Mesodermal cell (in vitro differentiated cells): ENCODE results near the gene SMAD3.

Experiments used
- H3K27ac ChIP-seq: 2 replicates; pipeline ENCODE4 v1.7.0; 2013; ENCODE audit warnings: mild to moderate bottlenecking, low read depth, low read length, moderate library complexity; ENCODE audit not compliant: severe bottlenecking
- H3K36me3 ChIP-seq: 2 replicates; pipeline ENCODE4 v1.7.1; 2013; ENCODE audit warnings: mild to moderate bottlenecking, low read length, moderate library complexity; ENCODE audit not compliant: control insufficient read depth, insufficient read depth
- H3K4me1 ChIP-seq: one replicate; pipeline ENCODE4 v1.7.1; 2013; ENCODE audit warnings: mild to moderate bottlenecking, low read length; ENCODE audit not compliant: insufficient read depth, control insufficient read depth, poor library complexity, severe bottlenecking
- H3K4me3 ChIP-seq: 2 replicates; pipeline ENCODE4 v1.7.0; 2013; ENCODE audit warnings: low read length, control low read depth, mild to moderate bottlenecking; ENCODE audit not compliant: insufficient read depth, poor library complexity, severe bottlenecking; ENCODE audit errors: extremely low read depth
- H3K9me3 ChIP-seq: 2 replicates; pipeline ENCODE4 v1.7.1; 2013; ENCODE audit warnings: mild to moderate bottlenecking, low read length, moderate library complexity; ENCODE audit not compliant: control insufficient read depth
- WGBS, 2 experiments: methylation state at CpG; one replicate each; pipeline ENCODE4 v1.1.5; 2013; ENCODE audit warnings: missing lambda C conversion rate in 2 of 2; ENCODE audit not compliant: insufficient coverage in 2 of 2; 5-methylcytosine and 5-hydroxymethylcytosine counted together

Gene SMAD3

DNA sequence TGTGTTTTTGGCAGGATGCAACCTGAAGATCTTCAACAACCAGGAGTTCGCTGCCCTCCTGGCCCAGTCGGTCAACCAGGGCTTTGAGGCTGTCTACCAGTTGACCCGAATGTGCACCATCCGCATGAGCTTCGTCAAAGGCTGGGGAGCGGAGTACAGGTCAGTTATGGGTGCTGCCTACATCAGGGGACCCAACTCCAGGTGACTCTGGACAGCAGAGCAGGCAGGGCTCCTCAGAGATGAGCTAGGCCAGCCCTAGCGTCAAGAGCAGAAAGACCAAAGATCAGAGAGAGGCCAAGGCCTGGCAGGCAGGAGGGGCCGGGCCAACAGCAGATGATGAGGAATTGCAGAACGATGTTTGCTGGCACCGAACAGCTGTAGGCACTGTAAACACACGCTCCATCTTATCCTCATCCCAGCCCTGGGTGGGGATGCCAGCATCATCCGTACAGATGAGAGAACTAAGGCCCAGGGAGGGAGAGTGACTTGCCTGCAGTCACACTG lies 122.0 kb downstream of the SMAD3 start:
- H3K36me3 ChIP-seq, result peaks cover 88% of the 10 kb centered on the region
- H3K9me3 ChIP-seq, result no peaks in the 10 kb centered on the region
- H3K27ac ChIP-seq, result no peak overlapping the region
- peaks cover 3% of the 10 kb centered on the region for H3K4me1 ChIP-seq
- H3K4me3 ChIP-seq, result no peak overlapping the region
- 94 to 97% methylated on average over 12 of the region's 12 CpGs for WGBS, 2 experiments

DNA sequence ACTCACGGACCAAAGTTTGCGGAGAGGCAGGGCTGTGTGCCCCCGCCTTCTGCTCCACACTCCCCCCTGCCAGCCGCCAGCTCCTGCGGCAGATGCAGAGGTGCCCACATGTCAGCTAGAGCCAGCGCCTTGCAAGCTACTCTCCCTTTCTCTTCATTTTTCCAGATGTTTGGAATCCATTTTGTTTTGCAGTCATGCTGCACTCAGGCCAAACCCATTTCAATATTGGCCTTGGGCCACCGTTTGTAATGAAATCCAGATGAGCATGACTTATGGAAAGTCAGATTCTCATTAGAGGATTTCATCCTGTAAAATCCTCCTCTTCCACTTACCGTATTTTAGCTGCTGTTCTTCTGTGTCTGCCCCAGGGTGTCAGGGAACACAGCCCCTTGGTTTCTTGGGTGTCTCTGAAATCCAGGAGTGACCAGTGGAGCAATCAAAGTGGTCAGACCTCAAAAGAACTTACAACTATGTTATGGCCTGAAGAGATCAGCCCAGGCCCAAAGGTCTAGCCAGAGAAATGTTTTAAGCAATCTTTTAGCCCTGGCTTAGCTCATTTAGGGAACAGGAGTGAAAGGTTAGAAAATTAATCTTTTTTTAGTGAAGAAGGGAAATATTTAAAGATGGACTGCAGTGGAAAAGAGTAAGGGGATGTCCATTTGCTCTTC lies 123.3 kb downstream of the SMAD3 start:
- Histone ChIP-seq H3K27ac (no peak overlapping the region), H3K9me3 (no peaks in the 10 kb centered on the region), H3K36me3 (peaks cover 88% of the 10 kb centered on the region), H3K4me1 (peaks cover 3% of the 10 kb centered on the region), H3K4me3 (no peak overlapping the region)
- 92 to 100% methylated on average over 7 to 8 of the region's 8 CpGs for WGBS, 2 experiments

DNA sequence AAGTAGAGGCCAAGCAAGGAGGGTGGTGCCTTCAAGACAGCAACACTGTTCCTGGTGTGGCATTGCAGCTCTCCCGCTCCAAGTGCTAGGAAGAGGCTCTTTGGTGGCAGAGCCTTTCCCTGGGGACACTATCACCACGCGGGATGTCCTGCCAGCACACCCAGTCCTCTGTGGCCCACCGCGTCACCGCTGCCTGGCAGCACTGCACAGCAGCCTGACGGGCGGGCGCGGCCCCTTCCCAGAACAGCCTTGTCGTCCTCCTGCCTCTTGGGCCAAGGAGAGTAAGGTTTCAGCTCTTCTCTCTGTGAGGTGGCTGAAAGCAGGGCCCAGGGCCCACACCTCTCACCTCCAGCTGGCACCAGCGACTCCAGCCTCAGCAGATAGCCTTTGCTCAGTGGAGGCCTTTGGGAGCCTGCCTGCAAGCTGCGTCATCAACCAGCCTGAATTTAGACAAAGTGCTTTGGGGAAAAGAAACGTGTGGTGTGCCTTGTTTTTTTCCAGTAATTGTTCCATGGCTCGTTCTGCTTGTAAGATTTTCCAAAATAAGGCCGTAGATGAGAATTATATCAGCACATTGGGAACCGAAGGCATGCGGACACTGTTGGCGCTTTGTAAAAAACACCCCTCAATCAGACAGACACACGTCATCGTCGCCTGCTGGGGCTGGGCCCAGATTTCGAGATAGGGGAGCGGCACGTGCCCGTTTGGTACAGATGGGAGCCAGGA lies 124.1 kb downstream of the SMAD3 start:
- H3K4me3 ChIP-seq, result no peak overlapping the region
- WGBS, 2 experiments, result 92 to 95% methylated on average over 19 to 25 of the region's 26 CpGs
- no peak overlapping the region for H3K27ac ChIP-seq
- no peaks in the 10 kb centered on the region for H3K9me3 ChIP-seq
- H3K4me1 ChIP-seq, result peaks cover 3% of the 10 kb centered on the region
- H3K36me3 ChIP-seq, result peaks cover 88% of the 10 kb centered on the region

- no peaks in the 10 kb centered on the region for H3K9me3 ChIP-seq
- no peak overlapping the region for H3K4me3 ChIP-seq
- peaks cover 88% of the 10 kb centered on the region for H3K36me3 ChIP-seq
- peaks cover 3% of the 10 kb centered on the region for H3K4me1 ChIP-seq
- no peak overlapping the region for H3K27ac ChIP-seq
- 100% methylated on average over 1 of the region's 2 CpGs; no CpG with 5 or more reads in 1 of the 2 experiments for WGBS, 2 experiments
These were observed 124.9 kb downstream of the SMAD3 start for GRCh38 chr15:67190326-67190725.

GRCh38 chr15:67190813-67191212 lies 125.4 kb downstream of the SMAD3 start:
- Histone ChIP-seq H3K27ac (no peak overlapping the region), H3K4me3 (no peak overlapping the region), H3K36me3 (peaks cover 89% of the 10 kb centered on the region), H3K9me3 (no peaks in the 10 kb centered on the region), H3K4me1 (peaks cover 3% of the 10 kb centered on the region)
- 96 to 100% methylated on average over 3 of the region's 11 CpGs for WGBS, 2 experiments

DNA sequence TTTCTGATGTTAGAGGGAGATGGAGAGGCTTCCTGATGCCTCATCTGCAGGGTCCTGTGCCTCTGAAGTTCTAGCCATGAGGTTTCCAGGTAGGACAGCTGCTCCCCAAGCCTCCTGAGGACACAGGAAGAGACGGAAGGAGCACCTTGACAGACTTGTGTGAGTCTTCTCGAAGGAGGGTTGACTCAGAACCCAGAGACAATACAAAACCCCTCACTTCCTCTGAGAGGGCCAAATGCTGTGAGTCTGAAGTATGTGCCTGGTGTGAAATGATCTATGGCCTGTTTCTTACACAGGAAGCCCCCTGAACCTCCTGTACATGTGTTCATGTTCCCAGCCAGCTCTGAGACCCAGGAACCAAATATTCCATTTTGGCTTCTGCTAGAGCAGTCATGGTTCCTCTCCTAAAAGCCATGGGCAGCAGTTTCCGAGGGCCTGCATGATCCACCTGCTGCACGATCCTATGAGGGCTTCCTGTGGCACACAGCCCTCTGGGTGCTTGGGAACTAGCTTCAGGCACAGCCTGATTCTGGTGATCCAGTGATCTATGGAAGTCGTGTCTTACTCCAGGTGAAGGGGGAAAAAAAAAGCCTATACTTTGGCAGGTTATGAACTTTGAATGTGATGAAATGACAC lies 126.9 kb downstream of the SMAD3 start:
- Histone ChIP-seq H3K4me3 (no peak overlapping the region), H3K36me3 (peaks cover 74% of the 10 kb centered on the region), H3K4me1 (peaks cover 3% of the 10 kb centered on the region), H3K27ac (no peak overlapping the region), H3K9me3 (no peaks in the 10 kb centered on the region)
- 92 to 97% methylated on average over 3 to 4 of the region's 5 CpGs for WGBS, 2 experiments

- Histone ChIP-seq H3K9me3 (no peaks in the 10 kb centered on the region), H3K27ac (no peak overlapping the region), H3K4me1 (peaks cover 3% of the 10 kb centered on the region), H3K4me3 (no peak overlapping the region), H3K36me3 (peaks cover 64% of the 10 kb centered on the region)
- 89 to 93% methylated on average over 9 to 10 of the region's 12 CpGs for WGBS, 2 experiments
These were observed 128.0 kb downstream of the SMAD3 start for GRCh38 chr15:67193223-67193990.

DNA sequence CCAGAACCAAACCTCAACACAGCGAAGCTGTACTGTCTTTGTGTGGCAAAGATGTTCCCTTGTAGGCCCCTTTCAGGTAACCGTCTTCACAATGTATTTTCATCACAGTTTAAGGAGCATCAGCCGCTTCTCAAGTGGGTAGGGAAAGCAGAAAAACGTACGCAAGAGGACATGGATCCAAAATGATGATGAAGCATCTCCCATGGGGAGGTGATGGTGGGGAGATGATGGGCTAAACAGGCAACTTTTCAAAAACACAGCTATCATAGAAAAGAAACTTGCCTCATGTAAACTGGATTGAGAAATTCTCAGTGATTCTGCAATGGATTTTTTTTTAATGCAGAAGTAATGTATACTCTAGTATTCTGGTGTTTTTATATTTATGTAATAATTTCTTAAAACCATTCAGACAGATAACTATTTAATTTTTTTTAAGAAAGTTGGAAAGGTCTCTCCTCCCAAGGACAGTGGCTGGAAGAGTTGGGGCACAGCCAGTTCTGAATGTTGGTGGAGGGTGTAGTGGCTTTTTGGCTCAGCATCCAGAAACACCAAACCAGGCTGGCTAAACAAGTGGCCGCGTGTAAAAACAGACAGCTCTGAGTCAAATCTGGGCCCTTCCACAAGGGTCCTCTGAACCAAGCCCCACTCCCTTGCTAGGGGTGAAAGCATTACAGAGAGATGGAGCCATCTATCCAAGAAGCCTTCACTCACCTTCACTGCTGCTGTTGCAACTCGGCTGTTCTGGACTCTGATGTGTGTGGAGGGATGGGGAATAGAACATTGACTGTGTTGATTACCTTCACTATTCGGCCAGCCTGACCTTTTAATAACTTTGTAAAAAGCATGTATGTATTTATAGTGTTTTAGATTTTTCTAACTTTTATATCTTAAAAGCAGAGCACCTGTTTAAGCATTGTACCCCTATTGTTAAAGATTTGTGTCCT lies 129.0 kb downstream of the SMAD3 start:
- Histone ChIP-seq H3K4me3 (no peak overlapping the region), H3K9me3 (no peaks in the 10 kb centered on the region), H3K4me1 (no peaks in the 10 kb centered on the region), H3K27ac (no peak overlapping the region), H3K36me3 (peaks cover 54% of the 10 kb centered on the region)
- WGBS, 2 experiments, result 73 to 89% methylated on average over 2 to 3 of the region's 9 CpGs

- no peaks in the 10 kb centered on the region for H3K9me3 ChIP-seq
- H3K36me3 ChIP-seq, result peaks cover 45% of the 10 kb centered on the region
- no peak overlapping the region for H3K4me3 ChIP-seq
- WGBS, 2 experiments, result 84 to 100% methylated on average over 3 of the region's 3 CpGs
- no peaks in the 10 kb centered on the region for H3K4me1 ChIP-seq
- H3K27ac ChIP-seq, result no peak overlapping the region
These were observed 129.9 kb downstream of the SMAD3 start for GRCh38 chr15:67195305-67195704.
